Esophagus muscularis mucosa (tissue), 4 donors: ENCODE results near the gene CHGA. TPM values are rescaled to one million over a fixed set of nuclear protein-coding genes. Genes with fewer than 3 reads are reported as not detected.

Experiments used
- DNase-seq: peaks from one replicate; pipeline ENCODE4 v3.0.0-alpha.2; 2017; ENCODE audit errors: extremely low spot score
- H3K27ac ChIP-seq, 4 donors: fragments of 200-600 bp; sonication (generic); replicated peaks in 1 of 4; 1 replicate in 3 of 4; 2 replicates in 1 of 4; pipeline ENCODE4 v1.5.1; 2016 to 2019; ENCODE audit warnings: mild to moderate bottlenecking in 1 of 4
- H3K27me3 ChIP-seq, 4 donors: fragments of 200-600 bp; sonication (generic); one replicate each; pipeline versions ENCODE4 v1.5.1 to v1.6.0; 2016 to 2019
- H3K36me3 ChIP-seq, 4 donors: fragments of 200-600 bp; sonication (generic); one replicate each; pipeline ENCODE4 v1.5.1; 2016 to 2019
- H3K4me1 ChIP-seq, 4 donors: fragments of 200-600 bp; sonication (generic); one replicate each; pipeline ENCODE4 v1.5.1; 2016 to 2019
- H3K4me3 ChIP-seq, 4 donors: fragments of 200-600 bp; sonication (generic); 1 replicate in 2 of 4; 2 replicates in 2 of 4; pipeline ENCODE4 v1.5.1; 2016 to 2019; ENCODE audit warnings: mild to moderate bottlenecking in 4 of 4, moderate library complexity in 1 of 4
- H3K9me3 ChIP-seq, 4 donors: fragments of 200-600 bp; sonication (generic); 1 replicate in 3 of 4; 2 replicates in 1 of 4; pipeline ENCODE4 v1.5.1; 2016 to 2019
- EP300 ChIP-seq: sonication (generic); formaldehyde crosslinking; IDR thresholded peaks from one replicate; pipeline ENCODE4 v1.6.1; 2017; ENCODE audit warnings: antibody characterized with exemption
- POLR2A ChIP-seq: fragments of 450-650 bp; IDR thresholded peaks from one replicate; pipeline ENCODE4 v1.6.1; 2017; ENCODE audit warnings: antibody characterized with exemption, moderate library complexity, mild to moderate bottlenecking, low read depth
- POLR2AphosphoS5 ChIP-seq, 2 donors: sonication (generic); formaldehyde crosslinking; IDR thresholded peaks; one replicate each; pipeline ENCODE4 v1.6.1; 2017; ENCODE audit warnings: antibody characterized with exemption in 2 of 2
- WGBS: methylation state at CpG from one replicate; pipeline ENCODE4 v1.1.5; 2018; 5-methylcytosine and 5-hydroxymethylcytosine counted together
- intact Hi-C: fragments of 100-400 bp; cut with DNase I; formaldehyde crosslinking; loops from one replicate; pipeline ENCODE4 v1.15.1; 2023
- total RNA-seq, 4 donors: library from RNA; depleted of rRNA; stranded (reverse); fragments of >200 nt; gene quantifications; one replicate each; pipeline versions ENCODE4 v1.1.0 to v1.2.1, GENCODE V29; 2016
- TF ChIP-seq, protein P1 (sequence below), 3 experiments: fragments of 200-600 bp in 2 of 3; fragments of 450-650 bp in 1 of 3; sonication (generic) in 2 of 3; IDR thresholded peaks; one replicate each; pipeline ENCODE4 v1.5.1; 2017 to 2019; ENCODE audit warnings: antibody characterized with exemption in 3 of 3, mild to moderate bottlenecking in 2 of 3, moderate library complexity in 1 of 3

CHGA gene
- total RNA-seq, 4 donors from 2014 or later: 1.2 to 2.5 (median 1.3) TPM

DNA sequence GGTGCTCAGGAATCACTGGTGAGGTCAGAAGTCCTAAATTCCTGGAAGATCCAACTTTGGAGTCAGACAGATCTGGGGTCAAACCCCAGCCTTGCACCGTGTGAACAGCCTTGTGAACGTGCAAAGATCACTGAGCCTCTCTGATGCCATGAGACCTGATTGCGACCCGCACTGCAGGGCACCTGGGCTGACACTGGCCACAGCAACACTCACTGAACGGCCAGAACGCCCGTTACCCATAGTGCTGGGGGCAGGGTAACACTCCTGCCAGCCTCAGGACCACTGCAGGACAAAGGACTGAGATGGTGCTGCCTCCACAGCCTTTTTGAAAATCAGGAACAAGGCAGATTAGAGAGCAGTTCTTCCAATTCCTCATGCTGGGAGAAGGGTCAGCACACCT, 28.3 kb downstream of the CHGA start:
- no peak for DNase-seq
- intact Hi-C loops: loop anchor here (5.0 kb wide), 1 partner anchor 166 kb away; the partner anchor contains the start of gene ITPK1
- H3K4me1 ChIP-seq: peaks cover 42 to 49% (median 48%) of the 10 kb centered on the region in 4 donors
- no peak for TF ChIP-seq POLR2A
- TF ChIP-seq POLR2AphosphoS5 (IDR thresholded peaks at IDR 0.05): no peak
- no peak for TF ChIP-seq EP300
- TF ChIP-seq, protein P1, sequence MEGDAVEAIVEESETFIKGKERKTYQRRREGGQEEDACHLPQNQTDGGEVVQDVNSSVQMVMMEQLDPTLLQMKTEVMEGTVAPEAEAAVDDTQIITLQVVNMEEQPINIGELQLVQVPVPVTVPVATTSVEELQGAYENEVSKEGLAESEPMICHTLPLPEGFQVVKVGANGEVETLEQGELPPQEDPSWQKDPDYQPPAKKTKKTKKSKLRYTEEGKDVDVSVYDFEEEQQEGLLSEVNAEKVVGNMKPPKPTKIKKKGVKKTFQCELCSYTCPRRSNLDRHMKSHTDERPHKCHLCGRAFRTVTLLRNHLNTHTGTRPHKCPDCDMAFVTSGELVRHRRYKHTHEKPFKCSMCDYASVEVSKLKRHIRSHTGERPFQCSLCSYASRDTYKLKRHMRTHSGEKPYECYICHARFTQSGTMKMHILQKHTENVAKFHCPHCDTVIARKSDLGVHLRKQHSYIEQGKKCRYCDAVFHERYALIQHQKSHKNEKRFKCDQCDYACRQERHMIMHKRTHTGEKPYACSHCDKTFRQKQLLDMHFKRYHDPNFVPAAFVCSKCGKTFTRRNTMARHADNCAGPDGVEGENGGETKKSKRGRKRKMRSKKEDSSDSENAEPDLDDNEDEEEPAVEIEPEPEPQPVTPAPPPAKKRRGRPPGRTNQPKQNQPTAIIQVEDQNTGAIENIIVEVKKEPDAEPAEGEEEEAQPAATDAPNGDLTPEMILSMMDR (IDR thresholded peaks at IDR 0.05): no peak
- 87% methylated on average over 3 of the region's 7 CpGs for WGBS
- H3K27me3 ChIP-seq: no peaks in the 10 kb centered on the region
- H3K36me3 ChIP-seq: peaks cover 13 to 89% (median 31%) of the 10 kb centered on the region in 4 donors
- no peaks in the 10 kb centered on the region for H3K9me3 ChIP-seq
- no peak overlapping the region for H3K4me3 ChIP-seq
- H3K27ac ChIP-seq: peak overlapping the region in 2 of 4 donors; percentile 26 to 27

DNA sequence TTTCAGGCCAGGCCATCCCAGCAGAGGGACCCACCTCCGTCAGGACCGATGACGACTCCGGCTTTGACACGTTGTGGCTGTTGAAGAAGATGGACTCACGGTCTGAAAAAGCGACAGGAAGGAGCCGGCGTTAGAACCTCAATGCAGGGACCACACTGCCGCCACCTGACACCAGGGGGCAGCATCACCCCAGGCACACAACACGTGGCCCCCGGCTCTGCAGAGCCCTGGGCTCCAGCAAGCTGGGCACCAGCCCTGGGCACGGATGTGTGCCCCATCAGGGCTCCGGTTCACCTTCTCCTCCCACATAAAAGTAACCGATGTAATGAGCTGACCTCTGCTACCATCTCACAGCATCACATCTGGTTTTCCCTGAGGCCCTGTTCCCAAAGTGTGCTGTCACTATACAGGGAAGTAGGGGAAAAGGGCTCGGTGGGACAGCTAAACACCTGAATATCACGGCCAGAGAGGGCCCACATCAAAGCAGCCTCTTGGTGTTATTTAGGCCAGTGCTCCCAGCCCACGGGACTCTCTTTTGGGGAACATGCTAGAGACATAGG, 29.0 kb downstream of the CHGA start:
- H3K27me3 ChIP-seq: no peaks in the 10 kb centered on the region
- intact Hi-C loops: loop anchor here (2.0 to 5.0 kb wide), 2 partner anchors 165 to 187 kb away; partner anchors contain the start of gene ITPK1
- peaks cover 37 to 43% (median 41%) of the 10 kb centered on the region in 4 donors for H3K4me1 ChIP-seq
- 13% methylated on average over 16 of the region's 18 CpGs for WGBS
- H3K36me3 ChIP-seq: peaks cover 19 to 89% (median 38%) of the 10 kb centered on the region in 4 donors
- H3K9me3 ChIP-seq: no peaks in the 10 kb centered on the region
- DNase-seq: peak; percentile 95
- peak overlapping the region; percentile 37 to 53 (median 44) for H3K27ac ChIP-seq
- no peak overlapping the region for H3K4me3 ChIP-seq
- TF ChIP-seq POLR2A (no peak), EP300 (no peak), POLR2AphosphoS5 (IDR thresholded peaks at IDR 0.05) (peak; percentile 51 to 58)
- TF ChIP-seq, protein P1 (IDR thresholded peaks at IDR 0.05): peak; percentile 94 to 98 (median 97)

DNA sequence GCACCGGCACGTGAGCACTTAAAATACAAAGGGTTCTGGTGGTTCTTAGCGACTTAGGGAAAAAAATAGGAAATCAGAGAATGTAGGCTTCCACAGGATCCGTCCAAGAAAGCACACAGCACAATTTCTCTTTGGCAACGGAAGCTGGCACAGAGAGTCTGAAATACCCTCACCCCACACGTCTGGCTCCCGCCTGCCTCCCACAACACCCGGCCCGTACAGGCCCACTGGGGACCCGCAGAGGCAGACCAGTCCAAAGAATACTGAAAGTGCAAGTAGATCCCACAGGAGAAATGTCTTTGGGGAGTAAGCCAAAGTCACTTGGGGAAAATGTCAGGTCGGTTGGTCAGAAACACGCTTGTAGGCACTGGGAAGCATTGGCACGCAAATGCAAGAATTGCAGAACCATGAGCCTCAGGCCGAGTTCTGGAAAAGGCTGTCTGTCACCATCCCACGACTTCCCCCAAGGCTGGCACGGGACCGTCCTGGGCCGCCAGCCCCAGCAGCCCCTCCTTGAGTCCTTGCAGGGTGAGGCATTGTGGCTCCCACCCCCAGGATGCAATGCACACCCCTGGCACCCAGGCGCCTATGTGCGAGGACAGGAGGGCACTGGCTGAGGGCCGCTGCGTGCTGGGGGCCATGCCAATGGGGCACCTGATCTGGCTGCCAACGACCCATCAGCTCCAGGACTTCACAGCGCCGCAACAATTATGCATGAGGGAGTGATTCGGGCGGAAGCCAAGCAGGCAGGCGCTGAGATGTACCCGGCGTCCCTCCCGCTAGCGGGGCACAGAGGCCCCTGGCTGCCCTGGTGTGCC, 29.7 kb downstream of the CHGA start:
- Histone ChIP-seq H3K9me3 (no peaks in the 10 kb centered on the region), H3K4me3 (no peak overlapping the region), H3K27ac (peak overlapping the region; percentile 37 to 53 (median 44)), H3K4me1 (peaks cover 37 to 43% (median 40%) of the 10 kb centered on the region in 4 donors), H3K27me3 (no peaks in the 10 kb centered on the region), H3K36me3 (peaks cover 25 to 89% (median 45%) of the 10 kb centered on the region in 4 donors)
- DNase-seq: no peak
- intact Hi-C loops: loop anchor here (2.0 to 5.0 kb wide), 2 partner anchors 165 to 186 kb away; partner anchors contain the start of gene ITPK1
- WGBS: 88% methylated on average over 31 of the region's 32 CpGs
- TF ChIP-seq, protein P1 (IDR thresholded peaks at IDR 0.05): no peak
- TF ChIP-seq POLR2A (no peak), POLR2AphosphoS5 (IDR thresholded peaks at IDR 0.05) (no peak), EP300 (no peak)

DNA sequence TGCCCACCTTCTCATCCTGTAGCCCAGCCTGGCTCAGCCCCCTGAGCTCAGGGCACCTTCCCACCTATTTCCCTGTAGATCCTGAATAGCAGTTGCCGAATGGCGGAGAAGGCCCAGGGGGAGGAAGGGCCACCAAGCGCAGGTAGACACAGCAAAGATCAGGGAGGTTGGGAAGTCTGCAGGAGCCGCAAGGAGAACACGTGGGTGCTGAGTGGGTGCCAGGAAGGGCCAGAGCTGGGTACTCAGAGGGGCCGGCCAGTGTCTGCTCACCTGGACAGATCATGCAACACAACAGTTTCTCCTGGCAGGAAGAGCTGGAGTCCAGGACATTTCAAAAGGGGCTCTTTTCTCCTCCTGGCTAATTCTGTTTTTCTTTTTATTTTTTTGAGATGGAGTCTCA, 30.6 kb downstream of the CHGA start:
- H3K36me3 ChIP-seq: peaks cover 24 to 89% (median 49%) of the 10 kb centered on the region in 4 donors
- TF ChIP-seq, protein P1 (IDR thresholded peaks at IDR 0.05): no peak
- TF ChIP-seq POLR2A: no peak
- TF ChIP-seq EP300: no peak
- TF ChIP-seq POLR2AphosphoS5 (IDR thresholded peaks at IDR 0.05): no peak
- WGBS: 86% methylated on average over 4 of the region's 6 CpGs
- intact Hi-C loops: loop anchor here (2.0 to 5.0 kb wide), 2 partner anchors 164 to 185 kb away; partner anchors contain the start of gene ITPK1
- peak overlapping the region in 2 of 4 donors; percentile 37 to 41 for H3K27ac ChIP-seq
- H3K9me3 ChIP-seq: no peaks in the 10 kb centered on the region
- DNase-seq: no peak
- H3K4me3 ChIP-seq: no peak overlapping the region
- H3K4me1 ChIP-seq: peaks cover 37 to 43% (median 40%) of the 10 kb centered on the region in 4 donors
- H3K27me3 ChIP-seq: no peaks in the 10 kb centered on the region
